Spleen (tissue), 7 donors: ENCODE data around the gene SLAMF7.

Experiments
- POLR2A ChIP-seq, 3 donors: fragments of 450-650 bp; IDR thresholded peaks; one replicate each; pipeline ENCODE4 v1.5.1; 2017; ENCODE audit warnings: antibody characterized with exemption in 3 of 3, mild to moderate bottlenecking in 1 of 3
- POLR2AphosphoS5 ChIP-seq, 3 donors: sonication (generic); formaldehyde crosslinking; IDR thresholded peaks; one replicate each; pipeline ENCODE4 v1.5.1; 2017; ENCODE audit warnings: antibody characterized with exemption in 3 of 3
- TF ChIP-seq, protein P1 (sequence below), 11 experiments: fragments of 200-600 bp in 7 of 11; fragments of 450-650 bp in 4 of 11; sonication (generic) in 4 of 11; IDR thresholded peaks in 8 of 11; conservative IDR thresholded peaks in 3 of 11; 1 replicate in 7 of 11; 2 replicates in 4 of 11; pipeline versions ENCODE4 v1.4.0 to v1.8.0; 2016 to 2021; ENCODE audit warnings: antibody characterized with exemption in 11 of 11, inconsistent platforms in 4 of 11, mild to moderate bottlenecking in 1 of 11
- donor health status: DM: no; HTN: no; CAD: no; lungs with moderate emphysema.
- donor health status: DM: no; HTN: no; CAD: no.
- donor health status: DM: no; HTN: no; CAD: no.

- TF ChIP-seq POLR2A (IDR thresholded peaks at IDR 0.05) (no peak), POLR2AphosphoS5 (IDR thresholded peaks at IDR 0.05) (no peak)
- TF ChIP-seq, protein P1, sequence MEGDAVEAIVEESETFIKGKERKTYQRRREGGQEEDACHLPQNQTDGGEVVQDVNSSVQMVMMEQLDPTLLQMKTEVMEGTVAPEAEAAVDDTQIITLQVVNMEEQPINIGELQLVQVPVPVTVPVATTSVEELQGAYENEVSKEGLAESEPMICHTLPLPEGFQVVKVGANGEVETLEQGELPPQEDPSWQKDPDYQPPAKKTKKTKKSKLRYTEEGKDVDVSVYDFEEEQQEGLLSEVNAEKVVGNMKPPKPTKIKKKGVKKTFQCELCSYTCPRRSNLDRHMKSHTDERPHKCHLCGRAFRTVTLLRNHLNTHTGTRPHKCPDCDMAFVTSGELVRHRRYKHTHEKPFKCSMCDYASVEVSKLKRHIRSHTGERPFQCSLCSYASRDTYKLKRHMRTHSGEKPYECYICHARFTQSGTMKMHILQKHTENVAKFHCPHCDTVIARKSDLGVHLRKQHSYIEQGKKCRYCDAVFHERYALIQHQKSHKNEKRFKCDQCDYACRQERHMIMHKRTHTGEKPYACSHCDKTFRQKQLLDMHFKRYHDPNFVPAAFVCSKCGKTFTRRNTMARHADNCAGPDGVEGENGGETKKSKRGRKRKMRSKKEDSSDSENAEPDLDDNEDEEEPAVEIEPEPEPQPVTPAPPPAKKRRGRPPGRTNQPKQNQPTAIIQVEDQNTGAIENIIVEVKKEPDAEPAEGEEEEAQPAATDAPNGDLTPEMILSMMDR (IDR thresholded peaks at IDR 0.05 in 8 of 11, conservative IDR thresholded peaks at IDR 0.05 in 3 of 11), result no peak
Observed at GRCh38 chr1:160731990-160732389, 7.1 kb upstream of the SLAMF7 start.
